Hypothalamus (tissue), 51 donors: ENCODE data around the gene GUCY2C.
"Not testable (repeated sequence)": the region's sequence is repeated elsewhere in the genome, so short reads cannot be mapped to it uniquely, and the experiment has no call there.

Experiments
- DNase-seq, 51 donors: peaks; one replicate each; lab custom pipeline; 2025; lab: John Stamatoyannopoulos, UW

The GUCY2C gene

GRCh38 chr12:14696265-14696741, at the start of gene GUCY2C:
Gene GUCY2C (minus strand): TSS chr12:14696599. CDS start chr12:14696448, 151 bp downstream.
- no peak for DNase-seq

- no peak for DNase-seq
These were observed 46.7 kb upstream of the GUCY2C start for GRCh38 chr12:14743061-14743460.

GRCh38 chr12:14741942-14742341, 45.5 kb upstream of the GUCY2C start:
- no peak for DNase-seq

- DNase-seq: no peak
These were observed 44.8 kb upstream of the GUCY2C start for GRCh38 chr12:14741153-14741552.

- not testable (repeated sequence) for DNase-seq
These were observed 40.0 kb upstream of the GUCY2C start for GRCh38 chr12:14736441-14736840.

GRCh38 chr12:14731821-14732220, 35.4 kb upstream of the GUCY2C start:
- no peak for DNase-seq

GRCh38 chr12:14729586-14729985, 33.2 kb upstream of the GUCY2C start:
- no peak for DNase-seq

GRCh38 chr12:14723763-14724162, 27.4 kb upstream of the GUCY2C start:
- DNase-seq: peak in 12 of 51 donors; percentile 1 to 43 (median 10)

- peak in 8 of 51 donors; percentile 1 to 11 (median 4) for DNase-seq
These were observed 20.5 kb upstream of the GUCY2C start for GRCh38 chr12:14716848-14717444.

GRCh38 chr12:14714437-14714836, 18.0 kb upstream of the GUCY2C start:
- no peak for DNase-seq

- DNase-seq: no peak
These were observed 14.4 kb upstream of the GUCY2C start for GRCh38 chr12:14710632-14711320.

- DNase-seq: no peak
These were observed 5.6 kb upstream of the GUCY2C start for GRCh38 chr12:14701809-14702568.

- DNase-seq: no peak
These were observed 4.5 kb upstream of the GUCY2C start for GRCh38 chr12:14700935-14701334.

- no peak for DNase-seq
These were observed 3.5 kb upstream of the GUCY2C start for GRCh38 chr12:14699923-14700322.

GRCh38 chr12:14698555-14698954, 2.2 kb upstream of the GUCY2C start:
- DNase-seq: no peak

- DNase-seq: no peak
These were observed 671 bp downstream of the GUCY2C start for GRCh38 chr12:14695715-14696141.

GRCh38 chr12:14694970-14695369, 1.4 kb downstream of the GUCY2C start:
- DNase-seq: no peak

- DNase-seq: no peak
These were observed 2.2 kb downstream of the GUCY2C start for GRCh38 chr12:14694145-14694714.

- DNase-seq: no peak
These were observed 3.3 kb downstream of the GUCY2C start for GRCh38 chr12:14693116-14693515.

GRCh38 chr12:14691560-14691959, 4.8 kb downstream of the GUCY2C start:
- peak in 28 of 51 donors; percentile 0 to 43 (median 8) for DNase-seq

GRCh38 chr12:14689996-14690395, 6.4 kb downstream of the GUCY2C start:
- no peak for DNase-seq
